Esophagus squamous epithelium (tissue), 5 donors: ENCODE results near the gene ABCD3. TPM values are rescaled to one million over a fixed set of nuclear protein-coding genes. Genes with fewer than 3 reads are reported as not detected.
A peak's percentile ranks its signal among the peaks of the same experiment; 100 is the strongest.

ENCODE experiments used
- DNase-seq: peaks from one replicate; lab custom pipeline; 2025; lab: John Stamatoyannopoulos, UW
- H3K27ac ChIP-seq, 4 donors: fragments of 200-600 bp; sonication (generic); one replicate each; pipeline ENCODE4 v1.5.1; 2016 to 2019; ENCODE audit warnings: mild to moderate bottlenecking in 1 of 4
- H3K27me3 ChIP-seq, 4 donors: fragments of 200-600 bp; sonication (generic); 1 replicate in 3 of 4; 2 replicates in 1 of 4; pipeline versions ENCODE4 v1.5.1 to v1.6.0; 2017 to 2021; ENCODE audit warnings: antibody characterized with exemption in 1 of 4
- H3K36me3 ChIP-seq, 3 donors: fragments of 200-600 bp; sonication (generic); one replicate each; pipeline ENCODE4 v1.5.1; 2016 to 2019
- H3K4me1 ChIP-seq, 3 donors: fragments of 200-600 bp; sonication (generic); one replicate each; pipeline ENCODE4 v1.5.1; 2017 to 2019
- H3K4me3 ChIP-seq, 4 donors: fragments of 200-600 bp; sonication (generic); 1 replicate in 3 of 4; 2 replicates in 1 of 4; pipeline ENCODE4 v1.5.1; 2016 to 2019; ENCODE audit warnings: mild to moderate bottlenecking in 2 of 4, moderate library complexity in 1 of 4
- H3K9me3 ChIP-seq, 3 donors: fragments of 200-600 bp; sonication (generic); one replicate each; pipeline ENCODE4 v1.5.1; 2016 to 2019
- CTCF ChIP-seq, 6 experiments: fragments of 450-650 bp in 4 of 6; fragments of 200-600 bp in 2 of 6; sonication (generic) in 2 of 6; IDR thresholded peaks; one replicate each; pipeline ENCODE4 v1.5.1; 2016 to 2019; ENCODE audit warnings: antibody characterized with exemption in 6 of 6, mild to moderate bottlenecking in 4 of 6, moderate library complexity in 4 of 6
- POLR2A ChIP-seq, 4 donors: fragments of 450-650 bp; IDR thresholded peaks; one replicate each; pipeline ENCODE4 v1.6.1; 2017; ENCODE audit warnings: antibody characterized with exemption in 4 of 4, mild to moderate bottlenecking in 4 of 4, moderate library complexity in 3 of 4
- WGBS, 2 donors: methylation state at CpG; one replicate each; pipeline ENCODE4 v1.1.5; 2018; 5-methylcytosine and 5-hydroxymethylcytosine counted together
- intact Hi-C: fragments of 100-400 bp; cut with DNase I; formaldehyde crosslinking; loops from one replicate; pipeline ENCODE4 v1.15.0; 2022
- total RNA-seq, 4 donors: library from RNA; depleted of rRNA; stranded (reverse); fragments of >200 nt; gene quantifications; one replicate each; pipeline ENCODE4 v1.1.0, GENCODE V29; 2016
- donor health status: DM: yes; HTN: yes; CAD: no.

ABCD3 gene
- total RNA-seq, 4 donors from 2014 or later, result 30.2 to 34.5 (median 32.1) TPM

GRCh38 chr1:94554580-94554979 is 136.4 kb downstream of the ABCD3 start:
- H3K9me3 ChIP-seq, result no peaks in the 10 kb centered on the region
- no peaks in the 10 kb centered on the region for H3K36me3 ChIP-seq
- peaks cover 4 to 78% (median 36%) of the 10 kb centered on the region in 3 donors for H3K4me1 ChIP-seq
- peak overlapping the region in 3 of 4 donors; percentile 59 to 93 (median 91) for H3K27ac ChIP-seq
- WGBS, 2 donors, result 83 to 84% methylated on average over 5 of the region's 5 CpGs
- H3K27me3 ChIP-seq, result peaks cover 0 to 20% (median 0%) of the 10 kb centered on the region in 4 donors
- TF ChIP-seq POLR2A (IDR thresholded peaks at IDR 0.05), result no peak
- no peak for TF ChIP-seq CTCF (IDR thresholded peaks at IDR 0.05)
- intact Hi-C loops, result no loop called here
- DNase-seq, result no peak
- H3K4me3 ChIP-seq, result no peak overlapping the region

GRCh38 chr1:94555091-94555490 is 136.9 kb downstream of the ABCD3 start:
- no peaks in the 10 kb centered on the region for H3K9me3 ChIP-seq
- DNase-seq, result no peak
- TF ChIP-seq CTCF (IDR thresholded peaks at IDR 0.05), result no peak
- H3K4me3 ChIP-seq, result no peak overlapping the region
- no peaks in the 10 kb centered on the region for H3K36me3 ChIP-seq
- H3K27me3 ChIP-seq, result peaks cover 0 to 20% (median 0%) of the 10 kb centered on the region in 4 donors
- H3K27ac ChIP-seq, result peak overlapping the region in 3 of 4 donors; percentile 22 to 93 (median 91)
- H3K4me1 ChIP-seq, result peaks cover 4 to 78% (median 33%) of the 10 kb centered on the region in 3 donors
- intact Hi-C loops, result no loop called here
- 70 to 80% methylated on average over 5 of the region's 5 CpGs for WGBS, 2 donors

GRCh38 chr1:94559921-94560320 is 141.7 kb downstream of the ABCD3 start:
- DNase-seq, result no peak
- intact Hi-C loops, result no loop called here

GRCh38 chr1:94560333-94560732 is 142.1 kb downstream of the ABCD3 start:
- H3K4me1 ChIP-seq, result peaks cover 0 to 40% (median 3%) of the 10 kb centered on the region in 3 donors
- H3K27ac ChIP-seq, result peak overlapping the region; percentile 9 to 73 (median 54)
- intact Hi-C loops, result no loop called here
- H3K36me3 ChIP-seq, result no peaks in the 10 kb centered on the region
- H3K27me3 ChIP-seq, result no peaks in the 10 kb centered on the region
- H3K9me3 ChIP-seq, result no peaks in the 10 kb centered on the region
- WGBS, 2 donors, result 59 to 78% methylated on average over 1 of the region's 1 CpG
- no peak overlapping the region for H3K4me3 ChIP-seq
- TF ChIP-seq POLR2A (IDR thresholded peaks at IDR 0.05), result no peak
- TF ChIP-seq CTCF (IDR thresholded peaks at IDR 0.05), result peak in 2 of 6 experiments; percentile 6 to 15
- DNase-seq, result no peak

More at GRCh38 chr1:94559921-94560320, 141.7 kb downstream of the ABCD3 start:
- TF ChIP-seq POLR2A (IDR thresholded peaks at IDR 0.05) (no peak), CTCF (IDR thresholded peaks at IDR 0.05) (no peak)
- Histone ChIP-seq H3K36me3 (no peaks in the 10 kb centered on the region), H3K27me3 (peaks cover 0 to 2% (median 0%) of the 10 kb centered on the region in 4 donors), H3K4me3 (no peak overlapping the region), H3K4me1 (peaks cover 0 to 44% (median 3%) of the 10 kb centered on the region in 3 donors), H3K9me3 (no peaks in the 10 kb centered on the region), H3K27ac (peak overlapping the region; percentile 9 to 73 (median 54))
- WGBS, 2 donors, result 86 to 89% methylated on average over 1 of the region's 1 CpG

GRCh38 chr1:94562519-94563260 is 144.5 kb downstream of the ABCD3 start:
- DNase-seq, result no peak
- no peaks in the 10 kb centered on the region for H3K36me3 ChIP-seq
- TF ChIP-seq POLR2A (IDR thresholded peaks at IDR 0.05), result no peak
- peak overlapping the region in 1 of 4 donors; percentile 34 for H3K27ac ChIP-seq
- no peaks in the 10 kb centered on the region for H3K27me3 ChIP-seq
- peaks cover 0 to 1% (median 0%) of the 10 kb centered on the region in 3 donors for H3K9me3 ChIP-seq
- intact Hi-C loops, result no loop called here
- no peak overlapping the region for H3K4me3 ChIP-seq
- peaks cover 0 to 26% (median 3%) of the 10 kb centered on the region in 3 donors for H3K4me1 ChIP-seq
- 68 to 70% methylated on average over 12 of the region's 12 CpGs for WGBS, 2 donors
